ENCODE measurements around the gene MAGI2. TPM values are rescaled to one million over a fixed set of nuclear protein-coding genes. Genes with fewer than 3 reads are reported as not detected.

The MAGI2 gene
- total RNA-seq, 1 donor from 2014 or later: 10.7 TPM

GRCh38 chr7:79308192-79308591 lies 145.3 kb downstream of the MAGI2 start:
- H3K4me1 Mint-ChIP-seq (ENCODE audit: unreplicated experiment): no peaks in the 10 kb centered on the region

GRCh38 chr7:79307376-79307775 lies 146.1 kb downstream of the MAGI2 start:
- Mint-ChIP-seq H3K36me3 (ENCODE audit: unreplicated experiment) (no peaks in the 10 kb centered on the region), H3K4me3 (ENCODE audit: unreplicated experiment) (no peak overlapping the region), H3K4me1 (ENCODE audit: unreplicated experiment) (no peaks in the 10 kb centered on the region), H3K27me3 (ENCODE audit: unreplicated experiment) (no peaks in the 10 kb centered on the region), H3K9me3 (ENCODE audit: unreplicated experiment) (no peaks in the 10 kb centered on the region), H3K27ac (ENCODE audit: unreplicated experiment) (no peak overlapping the region)
- no peak for TF ChIP-seq CTCF (IDR thresholded peaks at IDR 0.05)
- DNase-seq (ENCODE audit: extremely low spot score, unreplicated experiment): no peak

More at GRCh38 chr7:79308192-79308591, 145.3 kb downstream of the MAGI2 start:
- Mint-ChIP-seq H3K27ac (ENCODE audit: unreplicated experiment) (no peak overlapping the region), H3K36me3 (ENCODE audit: unreplicated experiment) (no peaks in the 10 kb centered on the region), H3K27me3 (ENCODE audit: unreplicated experiment) (no peaks in the 10 kb centered on the region), H3K9me3 (ENCODE audit: unreplicated experiment) (no peaks in the 10 kb centered on the region), H3K4me3 (ENCODE audit: unreplicated experiment) (no peak overlapping the region)
- no peak for DNase-seq (ENCODE audit: extremely low spot score, unreplicated experiment)
- no peak for TF ChIP-seq CTCF (IDR thresholded peaks at IDR 0.05)

- H3K9me3 Mint-ChIP-seq (ENCODE audit: unreplicated experiment): no peaks in the 10 kb centered on the region
- H3K27ac Mint-ChIP-seq (ENCODE audit: unreplicated experiment): no peak overlapping the region
- no peak for DNase-seq (ENCODE audit: extremely low spot score, unreplicated experiment)
- no peaks in the 10 kb centered on the region for H3K4me1 Mint-ChIP-seq (ENCODE audit: unreplicated experiment)
- H3K36me3 Mint-ChIP-seq (ENCODE audit: unreplicated experiment): no peaks in the 10 kb centered on the region
- no peak overlapping the region for H3K4me3 Mint-ChIP-seq (ENCODE audit: unreplicated experiment)
- H3K27me3 Mint-ChIP-seq (ENCODE audit: unreplicated experiment): no peaks in the 10 kb centered on the region
- TF ChIP-seq CTCF (IDR thresholded peaks at IDR 0.05): no peak
Measured at GRCh38 chr7:79304711-79305110, 148.8 kb downstream of the MAGI2 start.

GRCh38 chr7:79302293-79302692 lies 151.2 kb downstream of the MAGI2 start:
- H3K36me3 Mint-ChIP-seq (ENCODE audit: unreplicated experiment): no peaks in the 10 kb centered on the region
- H3K9me3 Mint-ChIP-seq (ENCODE audit: unreplicated experiment): no peaks in the 10 kb centered on the region
- no peak overlapping the region for H3K27ac Mint-ChIP-seq (ENCODE audit: unreplicated experiment)
- H3K4me1 Mint-ChIP-seq (ENCODE audit: unreplicated experiment): no peaks in the 10 kb centered on the region
- no peak overlapping the region for H3K4me3 Mint-ChIP-seq (ENCODE audit: unreplicated experiment)
- no peaks in the 10 kb centered on the region for H3K27me3 Mint-ChIP-seq (ENCODE audit: unreplicated experiment)
- no peak for TF ChIP-seq CTCF (IDR thresholded peaks at IDR 0.05)
- DNase-seq (ENCODE audit: extremely low spot score, unreplicated experiment): no peak

- no peak for TF ChIP-seq CTCF (IDR thresholded peaks at IDR 0.05)
- no peaks in the 10 kb centered on the region for H3K4me1 Mint-ChIP-seq (ENCODE audit: unreplicated experiment)
- no peaks in the 10 kb centered on the region for H3K9me3 Mint-ChIP-seq (ENCODE audit: unreplicated experiment)
- H3K4me3 Mint-ChIP-seq (ENCODE audit: unreplicated experiment): no peak overlapping the region
- no peak for DNase-seq (ENCODE audit: extremely low spot score, unreplicated experiment)
- H3K36me3 Mint-ChIP-seq (ENCODE audit: unreplicated experiment): no peaks in the 10 kb centered on the region
- H3K27me3 Mint-ChIP-seq (ENCODE audit: unreplicated experiment): no peaks in the 10 kb centered on the region
- no peak overlapping the region for H3K27ac Mint-ChIP-seq (ENCODE audit: unreplicated experiment)
Measured at GRCh38 chr7:79301419-79301818, 152.0 kb downstream of the MAGI2 start.

All from osteocyte (in vitro differentiated cells).